PC-3 (cell line): Measurements from ENCODE around the gene ACER1.

Experiments
- EZH2phosphoT487 ChIP-seq: fragments of 300-600 bp; sonication (generic); IDR thresholded peaks from 2 replicates; pipeline ENCODE4 v1.6.1; 2018; ENCODE audit warnings: mild to moderate bottlenecking, antibody characterized with exemption, low read length, borderline replicate concordance
- TF ChIP-seq, protein P1 (sequence below): fragments of 300-600 bp; sonication (generic); conservative IDR thresholded peaks from 2 replicates; pipeline ENCODE4 v1.5.1; 2017; ENCODE audit warnings: antibody characterized with exemption, low read depth, mild to moderate bottlenecking, low read length

DNA sequence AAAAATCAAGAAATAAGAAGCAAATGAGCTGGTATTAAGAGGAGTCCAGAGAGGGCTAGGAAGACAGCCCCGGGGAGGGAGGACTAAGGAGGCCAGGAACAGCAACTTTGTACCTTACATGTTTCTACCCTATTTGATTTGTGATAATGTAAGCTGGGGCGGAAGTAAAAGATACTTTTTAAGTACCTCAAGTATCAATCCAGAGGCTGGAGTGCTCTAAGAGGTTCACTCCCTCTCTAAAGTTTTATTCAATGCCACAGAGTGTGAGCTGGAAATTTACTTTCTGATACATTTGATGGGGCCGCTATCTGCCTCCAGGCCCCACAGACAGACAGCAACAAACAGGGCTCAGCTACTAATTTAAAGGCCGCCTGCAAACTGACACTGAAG is 65.0 kb downstream of the ACER1 start:
- TF ChIP-seq, protein P1, sequence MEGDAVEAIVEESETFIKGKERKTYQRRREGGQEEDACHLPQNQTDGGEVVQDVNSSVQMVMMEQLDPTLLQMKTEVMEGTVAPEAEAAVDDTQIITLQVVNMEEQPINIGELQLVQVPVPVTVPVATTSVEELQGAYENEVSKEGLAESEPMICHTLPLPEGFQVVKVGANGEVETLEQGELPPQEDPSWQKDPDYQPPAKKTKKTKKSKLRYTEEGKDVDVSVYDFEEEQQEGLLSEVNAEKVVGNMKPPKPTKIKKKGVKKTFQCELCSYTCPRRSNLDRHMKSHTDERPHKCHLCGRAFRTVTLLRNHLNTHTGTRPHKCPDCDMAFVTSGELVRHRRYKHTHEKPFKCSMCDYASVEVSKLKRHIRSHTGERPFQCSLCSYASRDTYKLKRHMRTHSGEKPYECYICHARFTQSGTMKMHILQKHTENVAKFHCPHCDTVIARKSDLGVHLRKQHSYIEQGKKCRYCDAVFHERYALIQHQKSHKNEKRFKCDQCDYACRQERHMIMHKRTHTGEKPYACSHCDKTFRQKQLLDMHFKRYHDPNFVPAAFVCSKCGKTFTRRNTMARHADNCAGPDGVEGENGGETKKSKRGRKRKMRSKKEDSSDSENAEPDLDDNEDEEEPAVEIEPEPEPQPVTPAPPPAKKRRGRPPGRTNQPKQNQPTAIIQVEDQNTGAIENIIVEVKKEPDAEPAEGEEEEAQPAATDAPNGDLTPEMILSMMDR: no peak
- TF ChIP-seq EZH2phosphoT487: no peak
